GM21723 (cell line): ENCODE measurements around the gene CCDC15.
A peak's percentile ranks its signal among the peaks of the same experiment; 100 is the strongest.
"Not testable (repeated sequence)": the region's sequence is repeated elsewhere in the genome, so short reads cannot be mapped to it uniquely, and the experiment has no call there.

Source experiments
- ATAC-seq: cut with Tn5 transposase; IDR thresholded peaks from one replicate; pipeline ENCODE4 v1.9.1; 2021; ENCODE audit warnings: mild to moderate bottlenecking, moderate library complexity; ENCODE audit not compliant: unreplicated experiment

Gene CCDC15

GRCh38 chr11:124984512-124984854 lies 30.5 kb downstream of the CCDC15 start:
- no peak for ATAC-seq

DNA sequence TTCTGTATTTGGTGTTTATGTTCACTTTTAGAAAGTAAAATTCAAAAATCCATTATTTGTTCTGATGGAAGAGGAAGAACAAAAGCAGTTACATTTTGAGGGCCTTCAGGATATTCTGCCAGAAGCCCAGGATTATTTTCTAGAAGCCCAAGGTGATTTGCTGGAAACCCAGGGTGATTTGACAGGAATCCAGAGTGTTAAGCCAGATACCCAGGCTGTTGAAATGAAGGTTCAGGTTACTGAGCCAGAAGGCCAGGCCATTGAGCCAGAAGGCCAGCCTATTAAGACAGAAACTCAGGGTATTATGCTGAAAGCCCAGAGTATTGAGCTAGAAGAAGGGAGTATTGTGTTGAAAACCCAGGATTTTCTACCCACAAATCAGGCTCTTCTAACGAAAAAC lies 33.1 kb downstream of the CCDC15 start:
- no peak for ATAC-seq

DNA sequence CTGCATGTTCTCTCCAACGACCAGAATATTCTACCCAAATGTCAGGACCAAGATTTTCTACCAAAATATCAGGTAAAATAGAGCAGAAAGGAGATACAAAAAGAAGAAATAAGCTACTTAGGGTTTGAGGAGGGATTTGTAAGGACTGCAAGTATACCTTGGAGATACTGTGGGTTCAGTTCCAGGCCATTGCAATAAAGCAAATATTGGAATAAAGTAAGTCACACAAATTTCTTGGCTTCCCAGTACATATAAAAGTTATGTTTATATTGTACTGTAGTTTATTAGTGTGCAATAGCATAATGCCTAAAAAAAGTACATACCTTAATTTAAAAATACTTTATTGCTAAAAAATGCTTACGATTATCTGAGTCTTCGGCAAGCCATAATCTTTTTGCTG lies 34.1 kb downstream of the CCDC15 start:
- no peak for ATAC-seq

- no peak for ATAC-seq
Measured at GRCh38 chr11:125001079-125001778, 47.2 kb downstream of the CCDC15 start.

GRCh38 chr11:125001849-125002248 lies 47.8 kb downstream of the CCDC15 start:
- no peak for ATAC-seq

DNA sequence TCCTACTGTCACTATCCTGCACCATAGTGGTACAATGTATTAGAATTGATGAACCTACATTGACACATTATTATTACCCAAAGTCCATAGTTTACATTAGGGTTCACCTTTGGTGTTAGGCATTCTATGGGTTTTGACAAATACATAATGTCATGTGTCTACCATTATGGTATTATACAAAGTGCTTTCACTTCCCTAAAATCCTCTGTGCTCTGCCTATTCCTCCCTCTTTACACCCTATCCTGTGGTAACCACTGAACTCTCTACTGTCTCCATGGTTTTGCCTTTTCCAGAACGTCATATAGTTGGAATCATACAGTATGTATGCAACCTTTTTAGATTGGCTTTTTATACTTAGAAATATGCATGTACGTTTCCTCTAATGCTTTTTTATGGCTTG lies 51.5 kb downstream of the CCDC15 start:
- no peak for ATAC-seq

GRCh38 chr11:125016413-125016812 lies 62.4 kb downstream of the CCDC15 start:
- no peak for ATAC-seq

- ATAC-seq, result no peak
Measured at GRCh38 chr11:125020342-125020741, 66.3 kb downstream of the CCDC15 start.

DNA sequence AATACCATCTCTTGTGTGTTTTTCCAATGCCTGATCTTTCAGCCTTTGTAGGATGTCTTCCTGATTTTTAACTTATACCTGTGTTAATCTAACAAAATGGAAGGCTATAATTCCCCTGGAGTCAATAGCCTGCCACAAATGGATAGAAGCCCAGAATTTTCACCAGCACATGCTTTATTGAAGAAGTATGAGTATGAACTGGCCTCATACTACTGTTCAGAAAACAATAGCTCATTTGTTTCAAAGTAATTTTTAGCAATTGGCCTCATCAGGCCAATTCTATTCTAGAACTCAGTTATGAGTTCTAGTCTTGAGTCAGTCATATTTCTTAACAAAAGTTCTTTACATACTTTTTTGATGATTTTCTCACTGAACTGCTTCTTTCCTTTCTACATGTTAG lies 68.5 kb downstream of the CCDC15 start:
- no peak for ATAC-seq

DNA sequence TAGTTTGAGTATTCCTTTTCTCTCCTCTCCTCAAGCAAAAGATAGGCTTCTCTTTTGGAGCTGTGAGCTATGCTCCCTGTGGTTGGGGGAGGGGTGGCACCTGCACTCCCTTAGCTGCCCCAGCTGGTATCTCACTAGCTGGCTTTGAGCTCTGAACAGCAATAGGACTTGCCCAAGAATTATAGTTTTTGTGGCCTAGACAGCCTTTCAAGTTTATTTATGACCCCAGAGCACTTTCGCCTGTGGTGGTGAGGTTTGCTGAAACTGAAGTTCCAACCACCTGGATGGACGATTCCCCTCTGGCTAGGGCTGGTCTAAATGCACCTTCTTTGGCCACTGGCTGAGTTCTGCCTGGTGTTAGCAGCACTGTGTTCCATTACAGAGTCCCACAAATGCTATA lies 72.0 kb downstream of the CCDC15 start:
- no peak for ATAC-seq

DNA sequence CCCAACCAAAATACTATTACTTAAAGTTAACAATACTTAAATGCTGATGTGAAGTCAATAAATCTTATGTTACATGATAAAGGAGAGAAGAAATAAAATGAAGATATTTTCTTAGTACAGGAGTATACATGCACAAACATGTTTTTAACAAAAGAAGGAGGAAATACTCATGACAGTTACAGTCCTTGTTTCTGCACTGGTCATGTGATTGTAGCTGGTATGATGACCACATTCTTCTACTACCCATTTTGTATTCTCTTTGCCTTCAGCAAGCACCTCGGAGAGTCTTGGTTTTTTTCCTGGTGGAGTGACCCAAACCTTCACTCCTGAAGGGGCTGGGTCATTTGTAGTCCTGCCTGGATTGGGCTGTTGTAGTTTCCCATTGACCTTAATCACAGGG lies 75.4 kb downstream of the CCDC15 start:
- ATAC-seq, result not testable (repeated sequence)

DNA sequence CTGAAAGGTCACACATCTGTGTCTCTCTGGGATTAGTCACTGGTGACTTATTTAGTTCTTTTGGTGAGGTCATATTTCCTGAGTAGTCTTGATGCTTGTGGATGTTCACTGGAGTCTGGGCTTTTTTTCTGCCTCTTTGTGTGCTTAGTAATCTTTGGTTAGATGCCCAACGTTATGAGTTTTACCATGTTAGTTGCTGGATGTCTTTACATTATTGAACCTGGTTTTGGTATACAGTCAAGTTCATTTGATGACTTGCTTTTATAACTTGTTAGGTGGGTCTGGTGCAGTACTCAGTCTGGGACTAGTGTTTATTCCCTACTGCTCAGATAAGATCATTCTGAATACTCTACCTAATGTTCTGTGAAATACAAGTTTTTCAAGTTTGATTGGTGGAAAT lies 82.9 kb downstream of the CCDC15 start:
- no peak for ATAC-seq

DNA sequence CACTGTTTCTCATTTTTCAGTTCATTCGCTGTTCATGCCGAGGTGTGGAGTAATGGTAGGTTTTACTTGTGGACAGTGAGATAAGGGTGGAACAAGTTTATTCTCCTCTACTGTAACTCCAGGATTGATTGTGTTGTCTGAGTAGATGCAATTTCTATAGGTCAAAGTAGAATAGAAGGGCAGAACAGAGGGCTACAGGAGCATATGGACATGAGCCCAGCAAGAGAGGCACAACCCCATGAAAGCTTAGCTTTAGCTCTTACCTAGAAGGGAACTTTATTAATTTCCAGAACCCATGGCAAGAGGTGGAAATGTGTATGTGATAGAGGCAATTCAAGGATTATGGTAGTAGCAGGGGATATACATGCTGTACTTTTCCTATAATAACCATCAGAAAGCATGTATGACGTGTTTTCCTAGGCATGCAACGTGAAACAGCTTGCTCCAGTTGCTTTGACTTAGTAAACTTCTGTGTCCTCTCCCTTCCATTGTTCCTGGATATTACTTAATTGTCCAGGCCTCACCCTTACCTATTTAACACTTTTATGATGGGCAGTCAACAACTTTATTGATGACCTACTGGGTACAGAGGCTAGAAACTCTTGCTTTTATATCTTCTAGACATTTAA lies 95.3 kb downstream of the CCDC15 start:
- no peak for ATAC-seq

DNA sequence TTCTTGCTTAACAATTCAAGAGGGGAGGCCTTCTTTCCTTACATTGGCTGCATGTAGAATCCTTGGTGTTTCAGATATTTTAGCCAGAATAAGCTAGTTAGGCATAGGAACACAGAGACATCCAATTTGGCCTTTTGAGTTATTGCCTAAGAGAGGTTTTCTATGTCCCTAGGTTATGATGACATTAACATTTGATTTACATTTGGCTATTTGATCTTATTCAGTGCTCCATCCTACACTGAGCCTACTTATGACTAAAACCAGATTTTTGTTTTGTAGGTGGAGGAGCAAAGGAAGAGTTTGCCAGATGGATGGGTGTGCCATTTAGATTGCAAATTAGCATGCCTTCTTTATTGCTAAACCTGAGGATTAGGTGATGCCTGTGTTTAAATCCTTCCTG lies 98.0 kb downstream of the CCDC15 start:
- no peak for ATAC-seq

DNA sequence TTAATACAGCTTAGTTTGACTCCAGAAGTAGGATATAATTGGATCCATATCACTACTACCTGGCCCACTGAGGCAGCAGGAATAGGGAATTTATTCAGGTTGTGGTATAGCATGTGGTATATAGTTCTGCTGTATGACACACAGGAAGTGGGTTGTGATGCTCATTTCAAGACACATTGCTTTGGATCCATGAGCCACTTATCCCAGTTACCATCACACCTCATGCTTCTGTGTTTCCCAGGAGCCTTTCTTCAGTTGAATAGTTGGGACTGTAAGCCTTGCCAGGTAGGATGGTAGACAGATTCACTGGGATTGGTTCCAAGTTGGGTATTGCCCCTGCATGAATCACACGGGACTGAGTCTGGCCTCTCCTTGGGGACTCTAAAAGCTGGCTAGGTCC lies 99.2 kb downstream of the CCDC15 start:
- ATAC-seq, result no peak

DNA sequence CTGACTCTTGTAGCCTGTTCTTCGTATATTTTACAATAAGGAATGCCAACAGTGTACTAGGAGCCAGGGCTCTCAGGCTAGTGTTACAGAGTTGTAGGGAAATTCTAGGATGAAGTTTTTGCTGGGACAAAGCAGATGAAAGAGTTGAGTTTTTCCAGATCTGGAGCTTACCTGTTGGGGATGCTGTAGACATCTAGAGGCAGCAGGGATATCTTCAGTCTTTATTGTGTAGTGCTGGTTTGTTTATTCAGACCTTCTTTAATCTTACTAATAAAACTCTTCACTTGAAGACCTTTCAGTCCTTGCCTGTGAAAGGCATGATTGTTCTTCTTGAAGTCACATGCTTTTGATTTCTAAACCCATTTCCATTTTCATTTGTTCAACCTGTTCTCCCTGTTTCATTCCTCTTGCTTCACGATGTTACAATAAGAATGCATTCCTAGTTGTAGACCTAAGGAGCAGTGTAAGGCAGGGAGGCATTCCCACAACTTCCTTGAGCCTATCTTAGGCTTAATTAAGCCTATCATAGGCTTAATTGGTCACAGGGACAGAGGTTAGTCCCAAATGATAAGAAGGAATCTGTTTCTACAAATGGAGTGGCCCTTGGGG lies 101.2 kb downstream of the CCDC15 start:
- ATAC-seq, result no peak

DNA sequence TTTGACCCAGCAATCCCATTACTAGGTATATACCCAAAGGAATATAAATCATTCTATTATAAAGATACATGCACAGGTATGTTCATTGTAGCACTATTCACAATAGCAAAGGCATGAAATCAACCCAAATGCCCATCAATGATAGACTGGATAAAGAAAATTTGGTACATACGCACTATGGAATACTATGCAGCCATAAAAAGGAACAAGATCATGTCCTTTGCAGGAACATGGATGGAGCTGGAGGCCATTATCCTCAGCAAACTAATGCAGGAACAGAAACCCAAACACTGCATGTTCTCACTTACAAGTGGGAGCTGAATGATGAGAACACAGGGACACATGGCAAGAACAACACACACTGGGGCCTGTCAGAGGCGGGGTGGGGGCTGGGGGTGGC lies 102.1 kb downstream of the CCDC15 start:
- not testable (repeated sequence) for ATAC-seq

- no peak for ATAC-seq
Measured at GRCh38 chr11:125056931-125057692, 103.1 kb downstream of the CCDC15 start.

DNA sequence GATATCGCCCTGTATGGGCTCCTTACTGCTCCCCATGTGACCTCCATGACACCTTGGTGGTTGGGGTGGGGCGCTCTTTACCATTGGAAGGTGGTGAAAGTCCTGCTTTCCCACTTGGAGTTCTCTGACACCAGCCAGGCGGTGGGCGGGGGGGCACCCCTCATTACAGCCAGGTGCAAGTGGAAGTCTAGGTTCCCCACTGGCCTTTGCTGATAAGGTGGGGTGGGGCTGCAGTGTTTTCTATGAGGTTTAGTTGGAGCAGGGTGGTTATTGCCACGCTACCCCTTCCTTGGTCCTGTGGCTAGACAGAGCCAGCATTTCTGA lies 103.7 kb downstream of the CCDC15 start:
- no peak for ATAC-seq

DNA sequence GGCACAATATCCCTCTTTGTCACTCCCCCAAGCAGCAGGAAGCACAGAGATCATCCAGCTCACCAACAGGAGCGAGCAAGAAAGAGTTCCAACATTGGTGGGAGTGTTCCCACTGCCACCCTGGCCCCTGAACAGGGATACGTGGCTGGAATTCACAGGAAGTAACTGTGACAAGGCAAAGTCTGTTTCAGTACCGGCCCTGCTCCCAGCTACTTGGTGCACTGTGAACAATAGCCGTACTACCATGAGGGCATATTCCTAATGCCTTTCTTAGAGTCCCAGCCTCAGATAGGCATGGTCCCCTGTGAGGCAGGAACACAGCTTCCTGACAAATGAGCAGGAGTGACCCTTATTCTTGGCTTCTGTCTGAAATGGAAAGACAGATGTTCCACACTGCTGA lies 107.3 kb downstream of the CCDC15 start:
- ATAC-seq, result no peak

- peak; percentile 2 for ATAC-seq
Measured at GRCh38 chr11:125062218-125062930, 108.4 kb downstream of the CCDC15 start.
